HepG2 (cell line): Measurements from ENCODE around the gene UCKL1. TPM values are rescaled to one million over a fixed set of nuclear protein-coding genes. Genes with fewer than 3 reads are reported as not detected.

Source experiments
- ATAC-seq: fragments of 200-7000 bp; cut with Tn5 transposase; 3 replicates; pipeline ENCODE4 v1.9.1; 2020; ENCODE audit warnings: mild to moderate bottlenecking, moderate library complexity
- BruUV-seq: library from RNA; stranded (reverse); fragments of 400-500 nt; replicated peaks from 2 replicates; lab custom pipeline; 2021; lab: Mats Ljungman, UMichigan
- CTCF ChIA-PET: fragments of 300-600 bp; formaldehyde crosslinking; extraction: SDS; loops from one replicate; lab custom pipeline; 2021; ENCODE audit warnings: low total read pairs, inconsistent platforms, low intra/inter-chr PET ratio; lab: Yijun Ruan, JAX
- POLR2A ChIA-PET: fragments of 350-600 bp; sonication (Branson Sonifier 250); formaldehyde crosslinking; loops from one replicate; lab custom pipeline; 2020; ENCODE audit warnings: antibody characterized with exemption, inconsistent platforms; lab: Yijun Ruan, JAX
- DNase-seq: peaks from one replicate; pipeline ENCODE4 v3.0.0-alpha.2; 2015; ENCODE audit warnings: low spot score
- FAIRE-seq: peaks from 3 replicates; lab custom pipeline; 2011; peaks lifted over from hg19 to GRCh38; lab: Jason Lieb, UNC
- H2AFZ ChIP-seq: one replicate; pipeline ENCODE4 v1.6.1; 2011; ENCODE audit warnings: low read length, inconsistent platforms
- H3K27ac ChIP-seq: fragments of 300-600 bp; 3 replicates; pipeline ENCODE4 v1.8.0; 2011; ENCODE audit warnings: mixed run types, mild to moderate bottlenecking, mixed read lengths, low read length, inconsistent platforms; ENCODE audit not compliant: insufficient read depth; ENCODE audit errors: extremely low read length
- H3K27me3 ChIP-seq, 2 experiments: fragments of 200-600 bp in 1 of 2; 2 replicates in 1 of 2; 3 replicates in 1 of 2; pipeline versions ENCODE4 v1.6.0 to v1.8.0; 2011; ENCODE audit warnings: low read length in 2 of 2, mild to moderate bottlenecking in 2 of 2, moderate library complexity in 2 of 2, inconsistent platforms in 1 of 2; ENCODE audit not compliant: insufficient read depth in 2 of 2, control insufficient read depth in 1 of 2
- H3K36me3 ChIP-seq, 2 experiments: fragments of 200-600 bp in 1 of 2; replicated peaks in 1 of 2; 2 replicates in 1 of 2; 3 replicates in 1 of 2; pipeline versions ENCODE4 v1.5.1 to v1.8.0; 2011; ENCODE audit warnings: low read length in 2 of 2, inconsistent platforms in 1 of 2; ENCODE audit not compliant: insufficient read depth in 2 of 2, control insufficient read depth in 1 of 2
- H3K4me1 ChIP-seq: 2 replicates; pipeline ENCODE4 v1.5.1; 2012; ENCODE audit warnings: low read length, inconsistent platforms; ENCODE audit not compliant: insufficient read depth
- H3K4me2 ChIP-seq: 2 replicates; pipeline ENCODE4 v1.6.0; 2011; ENCODE audit warnings: low read depth, low read length, inconsistent platforms
- H3K4me3 ChIP-seq, 3 experiments: fragments of 200-600 bp in 1 of 3; sonication (generic), shearing (Covaris generic) in 1 of 3; replicated peaks in 1 of 3; 2 replicates each; pipeline ENCODE4 v1.5.1; 2011 to 2016; ENCODE audit warnings: low read length in 3 of 3, inconsistent platforms in 2 of 3, low read depth in 2 of 3, mild to moderate bottlenecking in 2 of 3, control low read depth in 1 of 3, mixed read lengths in 1 of 3; ENCODE audit not compliant: insufficient read depth in 1 of 3
- H3K79me2 ChIP-seq: one replicate; pipeline ENCODE4 v1.6.1; 2011; ENCODE audit warnings: low read length, inconsistent platforms; ENCODE audit not compliant: insufficient read depth
- H3K9ac ChIP-seq: 2 replicates; pipeline ENCODE4 v1.6.0; 2011; ENCODE audit warnings: mild to moderate bottlenecking, low read depth, low read length, inconsistent platforms; ENCODE audit not compliant: insufficient read depth
- H3K9me3 ChIP-seq: 2 replicates; pipeline ENCODE4 v1.5.1; 2012; ENCODE audit warnings: mild to moderate bottlenecking, low read length
- H4K20me1 ChIP-seq: 2 replicates; pipeline ENCODE4 v1.6.0; 2011; ENCODE audit warnings: inconsistent platforms, mild to moderate bottlenecking, low read length, moderate library complexity; ENCODE audit not compliant: insufficient read depth
- AHDC1 ChIP-seq: sonication (generic); formaldehyde crosslinking; IDR thresholded peaks from 2 replicates; pipeline ENCODE4 v1.5.1; 2020; ENCODE audit warnings: mild to moderate bottlenecking, missing genetic modification reagents, borderline replicate concordance
- ATF5 ChIP-seq: sonication (generic); formaldehyde crosslinking; IDR thresholded peaks from 2 replicates; pipeline ENCODE4 v1.4.0; 2020; ENCODE audit warnings: mild to moderate bottlenecking, low read depth, missing genetic modification reagents
- GLMP ChIP-seq: sonication (generic); formaldehyde crosslinking; IDR thresholded peaks from 2 replicates; pipeline ENCODE4 v1.9.0; 2021; ENCODE audit warnings: missing genetic modification reagents, mild to moderate bottlenecking, borderline replicate concordance
- NFYB ChIP-seq: sonication (generic); formaldehyde crosslinking; IDR thresholded peaks from 2 replicates; pipeline ENCODE4 v1.4.0; 2020; ENCODE audit warnings: missing genetic modification reagents
- TAF1 ChIP-seq: sonication (generic); formaldehyde crosslinking; IDR thresholded peaks from 2 replicates; pipeline ENCODE4 v1.4.0; 2020; ENCODE audit warnings: missing genetic modification reagents
- ZNF121 ChIP-seq: sonication (generic); formaldehyde crosslinking; IDR thresholded peaks from 2 replicates; pipeline ENCODE4 v1.5.0; 2020; ENCODE audit warnings: mild to moderate bottlenecking, missing genetic modification reagents
- ZNF430 ChIP-seq: sonication (generic); formaldehyde crosslinking; IDR thresholded peaks from 2 replicates; pipeline ENCODE4 v1.9.0; 2021; ENCODE audit warnings: mild to moderate bottlenecking, missing genetic modification reagents
- ZNF839 ChIP-seq: sonication (generic); formaldehyde crosslinking; IDR thresholded peaks from 2 replicates; pipeline ENCODE4 v1.4.0; 2020; ENCODE audit warnings: missing genetic modification reagents, mild to moderate bottlenecking, borderline replicate concordance
- WGBS: methylation state at CpG from one replicate; pipeline ENCODE4 v1.1.6; 2017; ENCODE audit warnings: low lambda C conversion rate; 5-methylcytosine and 5-hydroxymethylcytosine counted together
- in situ Hi-C: cut with HindIII; loops from 2 replicates; pipeline ENCODE4 v1.10.0; 2017; ENCODE audit warnings: low pct_unique_long_range_greater_than_20kb; ENCODE audit not compliant: extremely low pct_ligation_motif_present
- intact Hi-C: fragments of 100-400 bp; cut with micrococcal nuclease; formaldehyde crosslinking; loops from one replicate; pipeline ENCODE4 v1.10.0; 2022; ENCODE audit not compliant: unreplicated experiment
- polyA plus RNA-seq, 8 experiments: library from polyadenylated mRNA; depleted of rRNA in 3 of 8; stranded (reverse) in 7 of 8; unstranded in 1 of 8; fragments of >200 nt; fragmentation: Illumina TruSeq in 4 of 8; extraction: Trizol in 4 of 8; gene quantifications; 2 replicates each; pipeline versions ENCODE4 v1.2.1 to v1.2.3, GENCODE V29; 2011 to 2016; ENCODE audit warnings: low read depth in 4 of 8, missing spikeins in 1 of 8, mixed read lengths in 1 of 8; ENCODE audit not compliant: insufficient read depth in 1 of 8
- total RNA-seq, 5 experiments: library from RNA; depleted of rRNA; stranded (reverse); fragments of >200 nt; fragmentation: Illumina TruSeq; extraction: Trizol; gene quantifications; 2 replicates each; pipeline ENCODE4 v1.2.3, GENCODE V29; 2016; ENCODE audit warnings: low read depth in 1 of 5

UCKL1 gene
- total and polyA plus RNA-seq, 2 of the 13 experiments (the other 11 are each of a cell fraction or from before 2014, with no cell fraction given) = 50.2 to 126 TPM

- in situ Hi-C loops = no loop called here
- CTCF ChIA-PET = no interaction called here
- H3K4me2 ChIP-seq = no peak overlapping the region
- intact Hi-C loops = no loop called here
- FAIRE-seq = no peak
- no peak overlapping the region for H3K27ac ChIP-seq
- peaks cover 16 to 30% of the 10 kb centered on the region in 2 experiments; a peak in 4 of 5 replicates for H3K36me3 ChIP-seq
- no peak for ATAC-seq
- no peak for DNase-seq
- no peak overlapping the region for H3K4me3 ChIP-seq
- H3K9me3 ChIP-seq = no peaks in the 10 kb centered on the region
- peaks cover 7% of the 10 kb centered on the region; the same call in 1 of the 2 replicates for H4K20me1 ChIP-seq
- 96% methylated on average over 11 of the region's 11 CpGs for WGBS
- H3K79me2 ChIP-seq = peaks cover 41% of the 10 kb centered on the region
- no TSS peak for BruUV-seq
- no peak overlapping the region for H3K9ac ChIP-seq
- peaks cover 11% of the 10 kb centered on the region for H3K4me1 ChIP-seq
- TF ChIP-seq TAF1 (CRISPR knock-in tag) (no peak), ZNF121 (CRISPR knock-in tag) (no peak), NFYB (CRISPR knock-in tag) (no peak), ATF5 (no peak), ZNF839 (no peak), GLMP (CRISPR knock-in tag) (no peak), AHDC1 (CRISPR knock-in tag) (0 out of 2 replicates have a peak, but pooled peaks have one; percentile 37), ZNF430 (CRISPR knock-in tag) (no peak)
- TF ChIP-seq, all 625 proteins: peak for 1
- POLR2A ChIA-PET = no interaction called here
- Histone ChIP-seq H2AFZ (no peak overlapping the region), H3K27me3 (no peaks in the 10 kb centered on the region)
These were observed 38.4 kb downstream of the UCKL1 start for GRCh38 chr20:63917811-63918210.
